GM10266 (cell line): ENCODE data around the gene GGTLC2.

ENCODE experiments used
- DNase-seq: peaks from one replicate; pipeline ENCODE4 v3.0.0; 2012; ENCODE audit errors: extremely low spot score
- CTCF ChIP-seq: IDR thresholded peaks from 2 replicates; pipeline ENCODE4 v1.5.1; 2012; ENCODE audit warnings: mild to moderate bottlenecking, low read depth; ENCODE audit not compliant: control insufficient read depth, insufficient read depth; ENCODE audit errors: missing control alignments

GGTLC2 gene

GRCh38 chr22:22691716-22692701 lies 47.6 kb downstream of the GGTLC2 start:
- DNase-seq: no peak
- peak; percentile 9 for TF ChIP-seq CTCF

DNA sequence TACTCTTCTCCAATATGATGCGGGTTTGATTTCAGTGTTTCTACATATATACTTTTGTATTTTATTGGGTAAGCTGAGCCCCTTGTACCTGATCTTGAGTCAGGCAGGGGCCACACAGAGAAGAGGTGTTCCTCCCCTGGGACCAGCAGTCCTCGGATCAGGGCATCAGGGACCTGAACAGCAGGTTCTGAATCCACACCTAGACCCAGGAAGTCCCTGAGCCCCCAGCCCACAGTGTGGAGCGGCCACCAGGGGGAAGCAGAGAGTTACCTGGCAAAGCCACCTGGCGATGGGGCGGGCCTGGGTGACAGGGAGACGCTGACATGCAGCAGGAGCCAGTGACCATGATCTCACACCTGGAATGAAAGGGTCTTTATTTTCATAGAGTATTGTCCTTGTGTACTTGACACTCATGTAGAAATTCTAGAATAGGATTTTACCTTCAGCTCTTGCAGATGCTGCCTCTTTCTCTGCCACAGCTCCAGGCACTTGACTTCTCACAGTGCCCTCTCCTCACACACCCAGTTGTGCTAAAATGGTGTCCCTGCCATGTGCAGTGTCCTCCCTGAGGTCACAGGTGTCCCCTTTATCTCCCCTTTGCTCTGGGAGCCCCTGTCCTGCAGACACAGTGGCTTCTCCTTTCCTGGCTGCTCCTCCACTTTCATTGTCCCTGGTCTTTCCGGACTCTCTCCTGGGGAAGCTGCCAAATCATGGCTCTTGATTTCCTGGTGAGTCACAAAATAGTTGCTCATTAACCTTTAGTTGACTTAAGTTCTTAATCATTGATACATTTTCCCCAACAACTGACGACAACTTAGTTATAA lies 48.5 kb downstream of the GGTLC2 start:
- no peak for DNase-seq
- peak; percentile 69 for TF ChIP-seq CTCF

DNA sequence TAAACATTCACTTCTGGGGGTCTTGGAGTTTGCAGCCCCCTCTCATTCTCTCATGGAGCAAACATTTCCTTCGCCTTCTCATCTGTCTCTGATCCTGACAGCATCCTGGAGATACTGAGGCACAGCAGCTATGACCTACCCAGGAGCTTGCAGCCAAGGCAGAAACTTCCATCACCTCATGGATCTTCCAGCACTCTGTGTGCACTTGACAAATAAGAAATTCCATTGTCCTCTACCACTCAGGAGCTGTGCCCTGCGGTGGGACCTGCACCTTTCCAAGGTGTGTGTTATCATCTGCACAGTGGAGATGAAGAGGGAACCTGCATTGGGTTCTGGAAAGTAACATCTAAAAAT lies 49.1 kb downstream of the GGTLC2 start:
- no peak for TF ChIP-seq CTCF
- no peak for DNase-seq

DNA sequence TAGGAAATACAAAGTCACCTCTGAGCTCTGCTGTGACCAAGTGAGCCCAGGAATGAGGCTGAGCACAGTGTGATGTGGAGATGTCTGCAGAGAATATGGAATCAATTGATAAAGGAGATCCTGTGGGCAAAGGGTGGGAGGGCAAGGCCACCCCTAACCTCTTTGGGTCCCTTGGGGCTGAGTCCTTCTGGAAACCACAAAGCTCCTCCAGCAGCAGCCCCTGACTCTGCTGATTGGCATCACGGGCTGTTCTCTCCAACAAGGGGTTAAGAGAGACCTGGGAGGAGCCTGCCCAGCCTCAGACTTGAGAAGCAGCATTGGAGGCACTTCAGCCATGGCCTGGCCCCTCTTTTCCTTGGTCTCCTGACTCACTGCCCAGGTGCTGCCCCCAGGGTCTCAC lies 49.7 kb downstream of the GGTLC2 start:
- TF ChIP-seq CTCF: no peak
- no peak for DNase-seq

DNA sequence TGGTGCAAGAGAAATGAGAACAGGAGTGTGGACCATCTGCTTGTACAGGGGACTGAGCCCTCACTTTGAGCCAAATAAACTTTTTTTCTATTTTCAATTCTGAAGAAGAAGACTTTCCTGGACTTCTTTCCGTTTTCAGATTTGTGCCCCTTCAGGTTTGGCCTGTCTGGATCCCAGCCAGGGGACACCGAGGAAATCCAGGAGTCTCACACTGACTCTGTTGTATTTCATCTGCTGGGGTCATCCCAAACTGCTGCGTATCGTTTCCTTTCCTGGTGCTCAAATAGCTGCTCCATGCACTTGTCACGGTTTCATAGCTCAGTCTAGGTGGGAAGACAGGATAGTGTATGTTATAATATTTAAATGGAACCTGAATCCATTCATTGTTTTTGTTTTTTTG lies 51.7 kb downstream of the GGTLC2 start:
- TF ChIP-seq CTCF: no peak
- no peak for DNase-seq
